Fibroblast of skin of abdomen (primary cell): ENCODE measurements around the gene CMSS1.
"Not testable (repeated sequence)": the region's sequence is repeated elsewhere in the genome, so short reads cannot be mapped to it uniquely, and the experiment has no call there.

Source experiments
- DNase-seq: peaks from one replicate; pipeline ENCODE4 v3.0.0-alpha.2; 2013

Gene CMSS1

DNA sequence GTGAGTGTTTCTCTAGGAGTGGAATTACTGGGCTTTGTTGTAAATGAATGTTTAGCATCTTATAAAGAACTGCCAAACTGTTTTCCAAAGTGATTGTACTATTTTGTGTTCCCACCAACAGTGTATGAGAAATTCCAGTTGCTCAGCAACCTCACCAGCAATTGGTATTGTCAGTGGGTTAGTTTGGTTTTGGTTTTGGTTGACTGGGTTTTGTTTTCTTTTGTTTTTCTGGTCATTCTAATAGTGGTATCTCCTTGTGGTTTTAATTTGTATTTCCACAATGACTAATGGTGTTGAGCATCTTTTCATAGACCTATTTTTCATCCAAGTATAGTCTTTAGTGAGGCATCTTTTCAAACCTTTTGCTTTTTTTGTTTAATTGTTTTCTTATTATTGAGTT is 269.5 kb downstream of the CMSS1 start:
- DNase-seq, result peak; percentile 66

DNA sequence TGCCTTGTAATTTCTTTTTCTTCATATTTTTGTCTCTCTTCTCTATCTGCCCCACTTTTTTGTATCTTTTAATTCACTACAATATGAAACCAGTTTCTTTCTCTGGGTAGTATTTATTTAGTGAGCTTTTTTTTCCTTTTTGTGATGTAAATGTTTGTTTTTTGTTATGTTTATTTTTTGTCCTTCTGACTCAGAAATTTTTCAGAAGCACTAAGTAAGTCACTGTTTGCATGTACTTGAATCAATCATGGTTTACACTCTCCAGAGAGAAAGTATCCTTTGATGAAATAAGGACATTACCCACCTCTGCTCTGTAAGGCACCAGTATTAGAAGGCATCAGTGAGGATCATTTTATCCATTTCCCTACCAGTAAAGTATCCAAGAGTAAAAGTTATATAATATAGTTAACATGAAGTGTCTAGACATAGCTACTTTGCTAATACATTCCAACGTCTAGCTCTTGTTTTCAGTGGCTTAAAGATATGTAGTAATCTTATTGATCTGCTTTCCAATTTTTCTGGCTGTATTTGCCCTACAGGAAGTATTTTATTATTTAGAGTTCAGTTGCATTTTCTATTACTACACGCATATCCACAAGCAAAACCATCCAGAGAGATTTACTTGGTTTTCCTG is 271.2 kb downstream of the CMSS1 start:
- DNase-seq, result no peak

DNA sequence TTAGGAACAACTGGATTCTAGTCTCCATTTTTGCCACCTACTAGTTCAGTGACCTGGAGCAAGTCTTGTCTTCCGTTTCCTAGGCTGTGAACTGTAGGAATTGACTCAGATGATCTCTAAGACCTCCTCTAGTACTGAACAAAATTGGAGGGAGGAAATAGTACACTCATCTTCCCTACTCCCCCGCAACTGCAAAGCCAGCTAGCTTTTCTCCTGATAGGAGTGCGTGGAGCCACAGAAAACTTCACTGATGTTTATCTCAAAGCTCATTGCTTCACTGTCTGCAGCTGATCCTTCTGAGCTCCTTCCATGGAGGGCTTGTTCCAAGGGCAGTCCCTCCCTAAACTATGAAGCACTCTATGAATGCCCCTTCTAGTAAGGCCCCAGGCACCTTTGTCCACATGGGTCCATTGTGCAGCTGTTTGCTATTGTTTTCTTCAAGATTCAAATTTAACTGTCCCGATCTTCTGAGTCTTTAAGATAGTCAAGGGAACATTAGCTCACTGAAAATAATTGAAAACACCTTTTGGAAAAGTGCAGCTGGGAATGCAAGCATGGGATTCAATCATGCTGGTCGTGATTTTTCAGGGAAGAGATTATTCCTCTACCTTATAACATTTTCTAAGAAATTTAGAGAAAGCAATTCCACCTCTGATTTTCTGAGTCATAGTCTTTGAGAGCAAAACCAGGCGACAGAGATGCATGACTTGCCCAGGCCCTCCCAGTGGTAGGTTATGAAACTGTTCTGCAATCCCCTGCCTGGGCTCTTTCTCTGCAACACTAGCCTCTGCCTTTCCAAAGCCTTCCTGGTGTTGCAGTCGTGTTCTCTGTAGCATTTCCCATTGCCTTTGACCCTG is 272.4 kb downstream of the CMSS1 start:
- peak; percentile 71 for DNase-seq

DNA sequence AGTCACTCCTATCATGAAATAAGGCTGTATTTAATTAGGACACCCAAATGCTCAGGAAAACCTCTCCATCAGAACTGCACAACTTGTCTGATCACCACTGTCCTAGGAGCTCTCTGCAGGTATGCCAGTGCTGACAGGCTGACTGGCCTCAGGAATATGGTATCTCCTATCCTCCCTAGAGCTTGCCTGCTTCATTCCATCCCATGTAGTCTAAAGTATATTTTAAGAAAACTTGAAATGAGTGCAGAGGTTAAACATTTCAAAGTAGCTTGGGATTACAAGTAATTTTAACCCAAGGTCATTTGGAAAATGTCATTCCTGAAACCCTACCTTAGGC is 273.0 kb downstream of the CMSS1 start:
- no peak for DNase-seq

DNA sequence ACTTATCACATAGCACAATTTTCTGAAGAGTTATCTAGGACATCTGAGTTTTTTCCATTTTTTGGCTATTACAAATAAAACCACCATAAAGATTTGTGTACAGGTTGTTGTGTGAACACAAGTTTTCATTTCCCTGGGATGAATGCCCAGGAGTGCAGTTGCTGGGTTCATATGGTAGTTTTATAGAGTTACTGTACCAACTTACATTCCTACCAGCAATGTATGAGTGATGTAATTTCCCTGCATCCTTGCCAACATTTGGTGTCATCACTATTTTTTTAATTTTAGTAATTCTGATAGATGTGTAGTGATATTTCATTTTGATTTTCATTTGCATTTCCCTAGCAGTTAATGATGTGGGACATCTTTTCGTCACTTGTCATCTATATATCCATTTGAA is 276.2 kb downstream of the CMSS1 start:
- no peak for DNase-seq

DNA sequence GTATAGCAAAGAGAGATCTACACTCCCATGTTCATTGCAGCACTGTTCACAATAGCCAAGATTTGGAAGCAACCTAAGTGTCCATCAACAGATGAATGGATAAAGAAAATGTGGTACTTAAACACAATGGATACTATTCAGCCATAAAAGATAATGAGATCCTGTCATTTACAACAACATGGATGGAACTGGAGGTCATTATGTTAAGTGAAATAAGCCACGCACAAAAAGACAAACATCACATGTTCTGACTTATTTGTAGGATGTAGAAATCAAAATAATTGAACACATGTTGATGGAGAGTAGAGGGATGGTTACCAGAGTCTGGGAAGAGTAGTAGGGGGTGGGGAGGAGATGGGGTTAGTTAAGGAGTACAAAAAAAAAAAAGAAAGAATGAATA is 278.6 kb downstream of the CMSS1 start:
- not testable (repeated sequence) for DNase-seq

DNA sequence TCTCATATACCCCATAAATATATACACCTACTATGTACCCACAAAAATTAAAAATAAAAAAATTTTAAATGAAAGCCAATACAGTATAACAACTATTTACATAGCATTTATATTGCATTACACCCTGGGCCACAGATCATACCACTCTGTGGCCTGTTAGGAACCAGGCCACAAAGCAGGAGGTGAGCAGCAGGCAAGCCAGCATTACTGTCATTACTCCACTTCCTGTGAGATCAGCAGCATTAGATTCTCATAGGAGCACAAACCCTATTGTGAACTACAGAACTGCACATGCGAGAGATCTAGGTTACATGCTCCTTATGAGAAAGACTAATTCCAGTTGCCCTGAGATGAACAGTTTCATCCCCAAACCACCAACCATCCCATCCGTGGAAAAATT is 279.2 kb downstream of the CMSS1 start:
- no peak for DNase-seq

DNA sequence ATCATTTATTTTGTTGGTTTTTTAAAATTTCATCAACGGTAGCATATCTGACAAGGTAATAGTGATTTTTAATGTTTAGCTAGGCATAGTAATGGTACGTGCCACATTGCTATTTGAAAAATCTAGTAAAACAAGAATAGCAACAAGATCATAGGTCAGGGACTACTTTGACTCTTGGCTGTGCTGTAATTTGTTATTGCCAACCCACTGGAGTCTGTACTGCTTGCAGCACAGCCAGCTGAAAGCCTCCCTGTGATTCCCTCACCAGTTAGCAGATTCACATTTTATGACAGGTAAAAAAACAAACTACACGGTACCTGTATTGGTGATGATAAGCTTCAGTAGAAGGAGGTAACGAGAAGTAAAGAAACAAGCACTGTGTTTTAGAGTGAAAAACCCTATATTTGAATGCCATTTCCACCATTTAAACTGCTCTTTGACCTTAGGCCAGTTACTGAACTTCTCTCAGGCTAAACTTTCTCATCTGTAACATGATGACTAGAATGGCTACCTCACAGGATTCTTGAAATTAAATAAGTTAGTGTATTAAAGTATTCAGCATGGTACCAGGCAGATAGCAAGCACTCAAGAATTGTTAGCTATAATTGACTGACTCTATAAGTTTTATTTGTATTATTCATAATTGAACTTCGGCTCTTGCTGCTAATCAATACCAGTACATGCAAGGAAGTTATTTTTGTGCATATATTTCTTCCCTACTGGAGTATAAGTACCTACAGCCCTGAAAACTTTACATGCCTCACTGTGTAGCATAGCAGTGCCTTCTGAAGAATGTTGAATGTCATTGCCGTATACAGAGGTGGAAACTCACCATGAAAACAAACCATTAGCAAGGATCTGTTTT is 280.5 kb downstream of the CMSS1 start:
- no peak for DNase-seq

DNA sequence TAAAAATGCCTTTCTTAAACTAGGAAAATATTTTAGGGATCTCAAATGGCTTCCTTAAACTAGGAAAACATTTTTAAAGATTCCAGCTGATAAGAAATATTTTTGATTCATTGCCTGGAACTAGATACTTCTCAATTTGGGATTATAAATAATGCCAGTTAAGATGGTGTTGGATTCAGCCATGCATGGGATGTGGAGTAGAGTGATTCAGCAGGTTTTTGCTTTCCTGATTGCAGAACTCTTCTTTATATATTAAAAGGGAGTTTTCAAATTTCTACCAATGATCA is 281.1 kb downstream of the CMSS1 start:
- no peak for DNase-seq

DNA sequence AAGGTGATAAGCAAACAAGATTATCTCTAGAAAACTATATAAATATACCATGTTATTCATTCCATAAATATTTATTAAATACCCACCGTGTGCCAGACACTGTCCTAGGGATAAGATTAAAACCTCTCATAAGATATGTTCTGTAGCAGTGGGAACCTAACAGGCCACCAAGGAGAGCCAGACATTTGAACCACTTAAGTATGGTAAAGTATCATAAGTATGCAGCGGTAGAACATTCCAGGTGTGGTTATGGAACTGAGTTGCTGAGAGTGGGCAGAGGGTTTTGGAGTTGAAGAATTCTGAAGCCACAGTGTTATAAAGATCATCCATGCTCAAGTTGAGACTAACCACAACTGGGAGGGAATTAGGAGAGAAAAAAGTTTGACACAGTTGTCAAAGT is 282.0 kb downstream of the CMSS1 start:
- no peak for DNase-seq

DNA sequence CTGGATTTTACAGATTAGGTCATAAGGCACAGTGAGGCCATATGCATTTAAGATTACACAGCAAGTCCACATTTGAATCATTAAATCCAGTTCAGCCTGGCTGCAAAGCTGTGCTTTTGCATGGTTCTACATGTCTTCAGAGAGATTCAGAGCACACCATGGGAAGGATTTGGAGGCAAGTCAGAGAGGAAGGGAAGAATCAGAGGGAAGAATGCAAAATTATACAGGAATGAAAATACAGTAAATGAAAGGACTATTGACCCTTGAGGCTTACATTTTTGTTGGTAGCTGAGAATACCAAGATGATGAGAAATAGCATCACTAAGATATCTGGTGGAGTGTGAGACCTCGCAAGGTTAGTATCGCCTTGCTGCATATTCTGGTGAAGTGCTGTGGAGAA is 282.8 kb downstream of the CMSS1 start:
- DNase-seq, result peak; percentile 71

DNA sequence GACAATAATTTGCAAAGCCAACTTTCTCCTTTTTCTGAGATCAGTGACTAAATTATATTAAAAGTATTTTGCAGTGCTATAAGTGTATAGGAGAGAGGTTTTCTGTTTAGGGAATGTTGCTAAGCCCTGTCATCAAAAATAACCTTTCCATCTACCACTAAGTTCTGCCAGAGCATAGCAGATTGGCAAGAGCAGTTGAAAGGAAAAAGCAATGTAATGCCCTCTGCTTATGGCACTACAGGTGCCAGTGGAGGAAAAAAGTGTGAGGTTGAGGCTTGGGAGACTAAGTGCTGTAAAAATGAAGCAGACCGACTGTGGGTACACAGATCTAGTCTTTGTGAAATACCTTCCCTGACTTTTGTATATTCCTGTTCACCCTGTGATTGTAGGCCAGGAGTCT is 285.1 kb downstream of the CMSS1 start:
- no peak for DNase-seq

DNA sequence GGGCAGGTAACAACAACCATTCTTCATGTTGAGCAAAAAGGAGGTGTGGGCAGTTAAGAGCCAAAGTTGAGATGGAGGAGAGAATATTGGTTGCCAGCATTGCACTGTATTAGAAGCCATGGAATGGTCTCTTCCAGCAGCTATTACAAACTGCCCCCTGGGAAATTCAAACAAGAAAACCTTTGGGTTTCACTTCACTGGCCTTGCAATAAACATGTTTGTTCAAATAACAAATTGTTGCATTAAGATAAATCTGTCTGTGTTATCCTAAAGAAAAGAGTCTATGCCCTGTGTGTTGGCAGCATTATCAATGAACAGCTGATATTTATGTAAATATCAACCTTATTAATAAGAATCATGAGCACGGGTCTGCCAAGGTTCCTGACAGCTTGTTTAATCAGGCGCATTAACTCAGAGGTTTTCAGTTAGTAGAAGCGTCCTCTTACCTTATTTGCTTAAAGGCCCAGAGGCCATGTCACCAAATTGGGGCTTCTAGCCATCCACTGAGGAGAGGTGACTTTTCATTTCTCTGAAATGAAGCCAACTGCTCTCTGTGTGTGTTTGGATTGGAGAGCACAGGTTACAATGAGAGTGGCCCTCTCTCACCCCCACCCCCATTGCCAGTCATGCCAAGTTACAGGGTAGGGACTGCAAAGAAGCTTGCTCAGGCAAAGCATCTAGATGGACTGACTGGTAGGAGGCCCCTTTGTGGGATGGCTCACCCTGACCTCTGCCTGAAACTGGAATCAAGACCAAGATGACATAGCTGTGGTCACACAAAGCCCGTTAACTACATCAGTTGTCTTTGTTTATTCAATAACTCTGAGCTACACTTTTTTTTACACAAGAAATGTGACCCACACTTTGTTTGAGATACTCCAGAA is 286.1 kb downstream of the CMSS1 start:
- no peak for DNase-seq

DNA sequence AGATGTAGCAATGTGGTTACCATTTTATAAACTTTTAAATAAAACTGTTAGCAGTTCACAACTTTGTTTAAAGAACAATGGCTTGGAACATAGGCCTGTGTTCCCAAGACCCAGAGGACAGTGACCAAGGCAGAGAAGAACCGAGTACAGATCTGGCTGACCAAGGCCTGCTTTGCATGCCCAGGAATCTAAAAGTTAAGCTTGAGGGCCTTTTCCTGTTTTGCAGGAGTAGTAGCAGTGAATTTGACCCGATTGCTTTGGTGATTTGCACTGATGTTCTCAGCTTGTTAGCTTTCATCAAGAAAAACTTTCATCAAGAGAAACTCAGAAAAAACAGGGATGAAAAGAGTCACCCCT is 286.8 kb downstream of the CMSS1 start:
- no peak for DNase-seq

DNA sequence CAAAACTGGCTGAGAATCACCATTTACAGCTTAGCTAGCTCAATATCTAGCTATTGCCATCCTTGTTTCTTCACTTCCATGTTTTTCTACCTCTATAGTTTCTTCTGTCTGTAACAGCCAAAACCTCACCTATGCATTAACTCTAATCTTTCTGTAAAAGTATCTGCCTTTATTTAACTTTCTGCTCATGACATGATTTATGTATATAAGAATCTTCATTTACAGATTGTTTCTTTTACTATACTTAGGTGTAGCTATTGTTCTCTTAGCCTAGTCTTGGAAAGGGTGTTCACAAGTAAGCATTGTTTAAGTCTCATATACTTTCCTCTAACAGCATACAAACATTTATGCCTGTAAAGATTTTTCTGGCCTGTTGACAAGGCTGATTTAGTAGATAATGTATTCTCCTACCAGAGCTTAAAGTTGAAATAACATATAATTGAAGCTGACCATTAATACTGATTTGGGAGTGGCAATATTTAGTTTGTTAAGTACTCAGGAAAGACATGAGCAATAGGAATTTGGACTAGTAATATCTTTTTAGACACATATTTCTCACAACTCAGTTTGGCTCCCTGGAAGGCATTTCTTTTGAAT is 287.3 kb downstream of the CMSS1 start:
- DNase-seq, result no peak

DNA sequence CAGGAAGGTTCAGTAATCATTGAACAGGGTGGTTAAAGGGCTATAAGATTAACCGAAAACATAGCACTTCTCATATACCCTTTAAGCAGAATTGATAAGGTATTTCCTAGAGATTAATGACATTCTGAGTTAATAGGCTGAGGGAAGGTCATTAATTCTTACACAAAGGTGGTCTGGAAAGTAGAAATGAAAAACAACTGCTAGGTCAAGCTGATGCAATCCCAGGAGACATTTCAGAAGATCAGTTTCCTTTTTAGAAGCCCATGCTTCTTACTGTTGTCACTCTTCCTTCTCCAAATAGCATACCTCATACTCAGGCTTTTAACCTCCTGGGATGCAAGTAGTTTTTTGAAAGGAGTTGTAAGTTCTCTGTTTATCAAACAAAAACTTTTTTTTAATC is 287.8 kb downstream of the CMSS1 start:
- peak; percentile 67 for DNase-seq

DNA sequence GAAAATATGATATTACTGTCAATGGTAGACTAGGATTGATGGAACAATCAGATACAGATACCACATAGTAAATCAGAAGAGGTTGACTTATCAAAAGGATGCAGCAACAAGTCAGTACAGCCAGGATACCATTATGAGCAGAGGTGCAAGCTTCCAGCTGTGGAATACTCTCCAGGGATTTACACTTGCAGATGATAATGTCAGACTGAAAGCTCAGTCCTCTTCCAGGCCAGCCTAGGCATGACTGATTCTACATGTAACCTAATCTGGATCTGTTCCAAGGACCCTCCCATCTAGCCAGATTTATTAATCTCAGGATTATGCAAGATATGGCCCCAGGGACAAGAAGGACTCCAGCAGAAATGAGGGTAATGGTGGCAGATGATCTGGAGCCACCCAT is 288.4 kb downstream of the CMSS1 start:
- DNase-seq, result no peak

DNA sequence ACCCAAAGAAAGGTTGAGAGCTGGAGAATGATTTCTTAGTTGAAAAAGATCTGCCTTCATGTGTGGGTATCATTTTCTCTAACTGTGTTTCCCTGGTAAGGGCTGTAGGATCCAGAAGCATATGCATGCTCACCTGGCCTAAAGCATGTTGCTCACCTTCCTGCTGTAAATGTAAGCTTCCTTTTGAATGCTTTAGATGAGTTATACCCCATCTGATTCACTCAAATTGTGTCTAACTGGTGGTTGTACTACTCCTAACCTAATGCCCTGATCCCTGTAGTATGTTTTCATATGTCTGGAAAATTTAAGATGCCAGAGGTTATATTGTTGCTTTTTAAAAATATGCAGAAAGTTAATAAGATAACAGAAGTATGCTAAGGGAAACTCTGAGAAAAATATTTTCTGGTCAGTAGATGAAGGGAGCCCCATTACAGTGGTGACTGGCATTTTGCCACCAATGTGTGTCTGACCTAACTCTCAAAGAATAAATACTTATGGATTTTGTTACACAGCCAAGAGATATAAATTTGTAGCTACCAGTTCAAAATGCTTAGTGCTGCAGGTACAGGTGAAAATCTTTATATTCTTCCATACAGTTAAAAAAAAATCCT is 289.0 kb downstream of the CMSS1 start:
- DNase-seq, result peak; percentile 72

DNA sequence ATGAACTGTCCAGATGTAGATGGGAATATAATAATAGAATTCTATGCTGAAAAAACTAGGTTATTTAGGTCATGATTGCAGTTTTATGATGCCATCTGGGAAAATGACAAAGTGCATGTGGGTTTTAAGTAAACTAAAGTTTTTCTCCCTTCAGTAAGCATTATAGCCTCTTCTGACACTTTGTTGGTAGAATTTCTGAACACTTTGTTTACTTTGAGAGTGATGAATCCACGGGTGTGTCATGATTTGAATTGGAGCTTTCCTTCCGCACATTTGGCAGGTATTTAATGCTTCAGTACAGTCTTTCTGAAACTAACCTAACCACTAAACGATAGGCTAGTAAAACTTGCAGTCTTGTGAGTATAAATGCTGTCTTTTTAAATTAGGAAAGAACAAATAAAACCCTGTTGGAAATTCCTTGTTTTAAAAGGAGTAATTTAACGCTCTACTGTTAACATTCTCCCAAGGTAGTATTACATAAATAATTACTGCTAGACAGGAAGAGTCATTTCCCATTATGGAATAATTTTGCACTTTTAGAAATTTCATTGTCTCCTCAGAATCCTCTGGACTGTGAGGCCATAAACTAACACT is 289.7 kb downstream of the CMSS1 start:
- no peak for DNase-seq

DNA sequence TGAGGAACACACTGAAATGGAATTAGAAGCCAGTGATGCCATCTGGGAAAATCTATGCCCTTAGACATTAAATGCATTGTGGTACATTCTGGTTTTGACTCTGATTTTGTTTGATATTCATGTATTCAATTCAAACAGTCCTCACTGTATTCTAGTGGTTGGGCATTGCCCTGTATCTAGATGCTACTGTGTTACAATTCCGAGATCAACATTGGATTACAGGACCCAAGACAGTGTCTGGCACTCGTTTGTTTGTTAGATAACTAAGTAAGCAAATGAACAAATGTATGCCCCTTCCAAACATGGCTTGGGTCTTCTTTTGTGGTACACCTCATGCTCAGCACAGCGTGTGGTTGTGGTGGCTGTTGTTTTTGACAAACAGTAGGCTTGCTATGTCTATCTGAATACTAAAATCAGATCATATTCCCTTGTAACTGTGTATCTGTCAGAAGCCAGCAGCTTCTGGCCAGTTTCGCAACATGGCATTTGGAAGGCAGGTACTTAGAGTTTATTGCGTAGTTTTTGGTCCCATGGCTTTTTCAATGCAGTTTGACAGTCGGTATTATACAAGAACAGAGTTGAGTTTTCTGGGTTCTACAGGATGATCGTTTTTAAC is 290.9 kb downstream of the CMSS1 start:
- no peak for DNase-seq

DNA sequence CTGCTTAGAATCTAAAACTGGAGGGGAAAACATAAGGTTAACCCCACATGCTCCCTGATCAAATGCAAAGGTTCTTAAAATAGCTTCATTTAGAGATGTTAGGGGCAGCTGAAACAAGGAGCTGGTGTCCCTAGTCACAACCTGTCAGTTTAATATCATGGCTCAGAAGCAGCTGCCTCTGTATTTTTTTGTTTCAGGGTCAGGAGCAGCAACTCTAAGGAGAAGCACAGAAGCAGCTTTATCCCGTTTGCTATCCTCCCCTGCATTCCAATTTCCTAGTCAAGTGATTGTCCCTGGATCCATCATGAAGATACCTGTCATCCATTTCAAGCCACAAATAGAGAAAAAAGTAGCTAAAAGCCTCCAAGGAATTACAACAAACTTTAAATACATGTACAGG is 292.5 kb downstream of the CMSS1 start:
- DNase-seq, result no peak
